Measurements from ENCODE around the gene SACM1L.

The SACM1L gene

GRCh38 chr3:45762647-45763302 is 73.6 kb downstream of the SACM1L start:
- TF ChIP-seq CTCF (IDR thresholded peaks at IDR 0.05; ENCODE audit: low read depth, low read length): no peak
- DNase-seq (ENCODE audit: extremely low read depth, low read depth): no peak

GRCh38 chr3:45763303-45763675 is 74.1 kb downstream of the SACM1L start:
- DNase-seq (ENCODE audit: extremely low read depth, low read depth): no peak
- no peak for TF ChIP-seq CTCF (IDR thresholded peaks at IDR 0.05; ENCODE audit: low read depth, low read length)

DNA sequence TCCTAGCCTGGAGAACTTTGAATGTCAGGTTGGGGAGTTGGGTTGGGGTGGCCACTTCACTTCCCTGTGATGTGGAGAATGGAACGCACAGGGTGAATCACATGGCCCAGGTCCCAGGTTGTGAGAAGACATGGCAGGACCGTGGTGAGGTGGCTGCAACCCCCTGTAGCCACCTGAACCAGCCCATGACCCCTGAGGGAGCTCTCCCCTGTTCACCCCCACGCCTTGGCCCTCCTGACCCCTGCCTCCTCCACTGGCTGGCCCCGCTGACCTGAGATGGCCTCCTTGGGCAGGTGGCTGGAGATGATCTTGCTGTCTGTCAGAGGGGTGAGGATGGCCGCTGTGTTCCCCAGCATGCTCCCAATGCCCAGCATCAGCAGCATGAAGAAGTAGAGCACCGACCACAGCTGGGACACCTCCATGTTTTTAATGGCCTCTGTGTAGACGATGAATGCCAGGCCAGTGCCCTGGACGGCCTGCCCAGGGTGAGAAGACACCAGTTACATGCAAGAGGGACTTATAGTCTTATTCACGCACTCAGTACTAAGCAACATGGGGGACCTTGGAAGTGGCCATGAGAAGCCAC is 76.2 kb downstream of the SACM1L start:
- no peak for TF ChIP-seq CTCF (IDR thresholded peaks at IDR 0.05; ENCODE audit: low read depth, low read length)
- DNase-seq (ENCODE audit: extremely low read depth, low read depth): no peak

- DNase-seq (ENCODE audit: extremely low read depth, low read depth): no peak
- no peak for TF ChIP-seq CTCF (IDR thresholded peaks at IDR 0.05; ENCODE audit: low read depth, low read length)
These were observed 76.8 kb downstream of the SACM1L start for GRCh38 chr3:45765958-45766357.

DNA sequence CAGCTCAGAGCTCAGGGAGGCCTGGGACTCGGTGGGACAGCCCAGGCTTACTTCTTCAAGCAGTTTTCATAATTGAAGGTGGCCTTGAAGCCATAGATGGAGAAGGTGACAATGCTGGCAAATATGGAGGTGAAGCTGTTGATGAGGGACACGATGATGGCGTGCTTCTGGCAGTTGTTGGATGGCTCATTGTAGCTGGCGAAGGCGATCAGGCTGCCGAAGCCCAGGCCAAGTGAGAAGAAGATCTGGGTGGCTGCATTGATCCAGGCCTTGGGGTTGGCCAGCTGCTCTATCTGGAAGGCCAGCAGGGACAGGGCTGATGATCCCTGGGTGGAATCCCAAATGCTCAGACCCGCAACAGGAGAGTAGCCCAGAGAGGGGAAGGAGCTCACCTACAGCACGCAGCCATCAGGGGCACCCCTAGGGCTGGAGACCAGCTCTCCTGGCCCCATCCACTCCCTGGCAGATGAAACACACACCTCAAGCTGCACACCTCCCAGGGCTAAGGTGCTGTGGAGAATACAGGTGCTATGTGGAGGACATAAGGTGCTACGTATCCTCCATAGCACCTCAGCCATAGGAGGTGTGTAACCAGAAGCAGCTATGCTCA is 82.1 kb downstream of the SACM1L start:
- TF ChIP-seq CTCF (IDR thresholded peaks at IDR 0.05; ENCODE audit: low read depth, low read length): no peak
- no peak for DNase-seq (ENCODE audit: extremely low read depth, low read depth)

GRCh38 chr3:45771831-45772230 is 82.6 kb downstream of the SACM1L start:
- DNase-seq (ENCODE audit: extremely low read depth, low read depth): no peak
- no peak for TF ChIP-seq CTCF (IDR thresholded peaks at IDR 0.05; ENCODE audit: low read depth, low read length)

DNA sequence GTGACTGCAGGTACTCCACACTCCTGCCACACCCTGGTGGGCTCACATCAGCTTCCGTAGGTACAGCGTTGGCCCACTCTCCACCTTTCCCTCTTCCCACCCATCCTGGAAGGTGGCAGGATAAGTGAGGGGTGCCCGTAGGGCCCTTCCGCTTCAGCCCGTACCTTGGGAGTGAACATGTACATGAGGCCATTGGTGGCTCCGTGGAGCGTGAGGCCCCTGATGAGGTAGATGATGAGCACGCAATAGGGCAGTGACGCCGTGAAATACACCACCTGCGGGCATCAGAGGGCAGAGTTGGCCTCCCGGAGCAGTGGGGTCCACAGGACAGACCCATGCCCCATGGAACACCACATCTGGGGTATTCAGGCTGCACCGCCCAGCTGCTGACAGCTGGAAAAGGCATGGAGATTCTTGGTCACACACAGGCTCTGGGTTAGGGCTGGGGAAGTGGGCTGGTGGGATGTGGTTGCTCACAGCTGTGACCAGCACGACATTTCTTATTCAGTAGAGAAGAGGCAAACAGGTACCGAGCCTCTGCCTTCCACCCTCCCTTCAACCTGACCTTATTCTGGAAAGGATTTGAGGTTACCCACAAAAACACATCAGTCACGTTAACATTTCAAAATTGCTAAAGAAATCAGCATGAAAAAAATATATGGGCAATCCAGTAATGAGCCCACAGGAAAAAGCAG is 83.3 kb downstream of the SACM1L start:
- no peak for DNase-seq (ENCODE audit: extremely low read depth, low read depth)
- no peak for TF ChIP-seq CTCF (IDR thresholded peaks at IDR 0.05; ENCODE audit: low read depth, low read length)
